Measurements from ENCODE around the gene CBFA2T2. TPM values are rescaled to one million over a fixed set of nuclear protein-coding genes. Genes with fewer than 3 reads are reported as not detected.
"Not testable (repeated sequence)": the region's sequence is repeated elsewhere in the genome, so short reads cannot be mapped to it uniquely, and the experiment has no call there.

Gene CBFA2T2
- total RNA-seq, 1 donor from 2014 or later: 15.7 TPM

DNA sequence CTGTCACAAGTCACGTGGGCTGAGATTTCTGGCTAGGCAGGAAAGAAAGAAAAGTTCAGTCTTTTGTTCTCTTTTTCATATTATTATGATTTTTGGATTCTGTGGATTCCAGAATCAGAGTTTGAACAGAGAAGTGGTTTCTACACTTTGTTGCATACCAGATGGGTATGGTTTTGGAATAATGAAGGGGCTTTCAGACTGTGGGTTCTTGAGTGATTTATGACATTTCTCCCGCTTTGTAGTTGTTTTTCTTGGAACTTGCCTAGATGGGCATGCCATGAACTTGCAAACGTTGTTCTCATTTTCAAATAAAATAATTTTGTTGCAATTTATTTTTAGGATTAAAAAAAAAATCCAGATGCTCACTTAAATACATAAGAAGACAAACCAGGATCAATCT is 34.4 kb downstream of the CBFA2T2 start:
- ATAC-seq: no peak
- TF ChIP-seq, protein P1, sequence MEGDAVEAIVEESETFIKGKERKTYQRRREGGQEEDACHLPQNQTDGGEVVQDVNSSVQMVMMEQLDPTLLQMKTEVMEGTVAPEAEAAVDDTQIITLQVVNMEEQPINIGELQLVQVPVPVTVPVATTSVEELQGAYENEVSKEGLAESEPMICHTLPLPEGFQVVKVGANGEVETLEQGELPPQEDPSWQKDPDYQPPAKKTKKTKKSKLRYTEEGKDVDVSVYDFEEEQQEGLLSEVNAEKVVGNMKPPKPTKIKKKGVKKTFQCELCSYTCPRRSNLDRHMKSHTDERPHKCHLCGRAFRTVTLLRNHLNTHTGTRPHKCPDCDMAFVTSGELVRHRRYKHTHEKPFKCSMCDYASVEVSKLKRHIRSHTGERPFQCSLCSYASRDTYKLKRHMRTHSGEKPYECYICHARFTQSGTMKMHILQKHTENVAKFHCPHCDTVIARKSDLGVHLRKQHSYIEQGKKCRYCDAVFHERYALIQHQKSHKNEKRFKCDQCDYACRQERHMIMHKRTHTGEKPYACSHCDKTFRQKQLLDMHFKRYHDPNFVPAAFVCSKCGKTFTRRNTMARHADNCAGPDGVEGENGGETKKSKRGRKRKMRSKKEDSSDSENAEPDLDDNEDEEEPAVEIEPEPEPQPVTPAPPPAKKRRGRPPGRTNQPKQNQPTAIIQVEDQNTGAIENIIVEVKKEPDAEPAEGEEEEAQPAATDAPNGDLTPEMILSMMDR (IDR thresholded peaks at IDR 0.05): no peak

DNA sequence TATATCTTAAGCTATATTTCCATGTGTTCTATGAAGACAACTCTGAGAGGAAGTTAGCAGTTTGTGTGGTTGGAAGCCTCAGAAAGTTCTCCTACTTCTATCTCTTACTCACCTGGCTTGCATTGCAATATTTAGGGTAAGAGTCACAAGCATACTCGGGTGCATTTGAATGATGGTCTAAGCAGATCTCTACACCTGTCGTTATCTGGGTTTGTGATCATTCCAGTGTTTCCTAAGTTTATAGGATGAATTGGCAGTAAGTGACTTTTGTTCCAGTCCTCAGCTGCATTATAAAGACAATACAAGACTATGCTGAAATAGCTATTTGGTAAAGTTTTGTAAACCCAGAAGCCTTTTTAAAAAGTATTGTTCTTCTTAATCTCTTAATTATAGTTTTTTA is 36.9 kb downstream of the CBFA2T2 start:
- no peak for DNase-seq
- peaks cover 7% of the 10 kb centered on the region for H3K4me1 ChIP-seq
- intact Hi-C loops (cut with DNase I): no loop called here
- H3K27me3 ChIP-seq: no peaks in the 10 kb centered on the region
- no peaks in the 10 kb centered on the region for H3K9me3 ChIP-seq
- H3K27ac ChIP-seq: no peak overlapping the region
- TF ChIP-seq, protein P1 (IDR thresholded peaks at IDR 0.05): no peak
- H3K4me3 ChIP-seq: no peak overlapping the region
- H3K36me3 ChIP-seq: peaks cover 5% of the 10 kb centered on the region
- ATAC-seq: no peak

More for the DNA sequence above, 34.4 kb downstream of the CBFA2T2 start:
- Histone ChIP-seq H3K36me3 (peaks cover 5% of the 10 kb centered on the region), H3K4me1 (no peaks in the 10 kb centered on the region), H3K4me3 (no peak overlapping the region), H3K27me3 (no peaks in the 10 kb centered on the region), H3K9me3 (no peaks in the 10 kb centered on the region), H3K27ac (no peak overlapping the region)
- DNase-seq: no peak
- intact Hi-C loops (cut with DNase I): no loop called here

DNA sequence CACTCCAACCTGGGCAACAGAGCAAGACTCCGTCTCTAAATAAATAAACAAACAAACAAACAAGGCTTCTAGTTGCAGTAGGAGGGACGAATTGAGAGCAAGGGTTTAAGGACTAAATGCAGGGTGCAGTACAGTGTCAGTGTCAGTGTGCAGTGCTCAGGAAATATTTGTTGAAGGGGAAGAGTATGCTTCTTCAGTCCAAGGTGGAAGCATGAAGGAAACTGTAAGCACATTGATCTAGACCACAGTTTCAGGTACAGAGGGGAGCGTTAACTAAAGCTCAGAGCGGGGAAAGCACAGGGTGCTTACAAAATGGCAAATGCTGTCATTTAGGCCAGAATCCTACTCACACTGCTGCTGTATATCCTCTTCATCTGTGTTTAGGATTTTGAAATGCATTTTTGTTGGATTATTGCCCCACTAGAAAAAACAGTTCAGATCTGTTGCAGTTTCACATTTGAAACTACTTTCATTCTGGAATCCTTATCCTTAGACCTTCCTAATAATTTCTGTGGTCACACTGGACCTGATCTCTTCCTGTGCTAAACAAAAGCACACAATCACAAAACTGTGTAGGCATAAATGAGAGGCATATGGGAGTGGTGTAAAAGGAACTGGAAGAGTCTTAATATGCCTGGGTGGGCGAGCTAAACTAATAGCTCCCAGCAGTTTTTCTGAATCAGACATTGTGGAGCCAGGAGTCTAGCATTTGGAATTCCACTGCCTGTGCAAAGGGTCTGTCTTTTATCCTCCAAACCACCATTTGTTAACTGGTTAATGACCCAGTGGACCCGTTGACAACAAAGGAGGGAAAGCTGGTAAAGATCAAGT is 41.4 kb downstream of the CBFA2T2 start:
- Histone ChIP-seq H3K27me3 (no peaks in the 10 kb centered on the region), H3K27ac (no peak overlapping the region), H3K9me3 (no peaks in the 10 kb centered on the region), H3K4me3 (no peak overlapping the region), H3K4me1 (peaks cover 15% of the 10 kb centered on the region), H3K36me3 (no peaks in the 10 kb centered on the region)
- no peak for ATAC-seq
- DNase-seq: no peak
- TF ChIP-seq, protein P1 (IDR thresholded peaks at IDR 0.05): no peak
- intact Hi-C loops (cut with DNase I): no loop called here

DNA sequence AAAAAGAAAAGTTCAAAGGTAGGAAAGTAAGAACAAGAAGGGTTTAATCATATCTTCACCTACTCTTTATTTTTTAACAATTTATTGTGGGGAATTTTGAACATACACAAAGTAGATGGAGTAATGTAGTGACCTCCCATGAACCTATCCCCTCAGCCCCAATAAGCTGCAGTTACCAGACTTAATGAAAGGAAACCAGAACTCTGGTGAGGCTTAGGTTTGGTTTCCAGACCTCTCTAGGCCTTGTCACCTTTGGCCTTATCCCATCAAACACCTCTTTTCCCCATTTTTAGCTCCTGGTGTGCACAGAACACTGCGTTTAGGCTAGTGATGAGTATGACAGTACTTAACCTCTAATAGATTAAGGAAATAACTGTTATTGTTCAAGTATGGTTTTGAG is 42.0 kb downstream of the CBFA2T2 start:
- Histone ChIP-seq H3K4me3 (no peak overlapping the region), H3K36me3 (no peaks in the 10 kb centered on the region), H3K27ac (no peak overlapping the region), H3K4me1 (peaks cover 15% of the 10 kb centered on the region), H3K27me3 (no peaks in the 10 kb centered on the region), H3K9me3 (no peaks in the 10 kb centered on the region)
- TF ChIP-seq, protein P1 (IDR thresholded peaks at IDR 0.05): no peak
- intact Hi-C loops (cut with DNase I): no loop called here
- ATAC-seq (no peak), DNase-seq (no peak)

DNA sequence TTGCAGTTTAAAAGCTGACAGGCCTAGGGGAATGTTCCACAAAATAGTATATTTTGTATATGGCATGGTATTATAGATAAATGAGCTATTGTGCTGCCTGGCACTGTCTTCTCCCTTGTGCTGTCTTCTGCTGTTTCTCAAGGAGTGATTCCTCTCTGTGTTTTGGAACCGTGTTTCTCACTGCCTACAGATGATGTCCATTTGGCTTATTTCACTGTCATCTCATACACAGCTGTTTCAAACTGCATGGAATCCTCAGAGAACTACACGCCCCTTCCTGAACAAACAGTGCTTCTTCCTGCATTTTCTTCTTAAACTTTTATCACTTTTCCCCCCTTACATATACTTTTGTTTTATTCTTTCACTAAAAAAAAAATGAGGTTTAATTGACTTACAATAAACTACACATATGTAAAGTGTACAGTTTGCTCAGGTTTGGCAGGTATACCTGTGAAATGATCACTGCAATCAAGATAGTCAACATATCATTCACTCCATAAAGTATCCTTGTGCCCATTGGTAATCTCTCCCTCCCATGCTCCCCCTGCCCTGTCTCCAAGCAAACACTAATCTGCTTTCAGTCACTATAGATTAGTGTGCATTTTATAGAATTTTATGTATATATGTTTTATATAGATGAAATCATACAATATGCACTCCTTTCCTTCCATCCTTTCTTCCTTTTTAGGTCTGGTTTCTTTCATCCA is 43.0 kb downstream of the CBFA2T2 start:
- Histone ChIP-seq H3K4me3 (no peak overlapping the region), H3K27me3 (no peaks in the 10 kb centered on the region), H3K9me3 (no peaks in the 10 kb centered on the region), H3K36me3 (no peaks in the 10 kb centered on the region), H3K4me1 (peaks cover 15% of the 10 kb centered on the region), H3K27ac (no peak overlapping the region)
- intact Hi-C loops (cut with DNase I): no loop called here
- ATAC-seq (no peak), DNase-seq (no peak)
- TF ChIP-seq, protein P1 (IDR thresholded peaks at IDR 0.05): no peak

DNA sequence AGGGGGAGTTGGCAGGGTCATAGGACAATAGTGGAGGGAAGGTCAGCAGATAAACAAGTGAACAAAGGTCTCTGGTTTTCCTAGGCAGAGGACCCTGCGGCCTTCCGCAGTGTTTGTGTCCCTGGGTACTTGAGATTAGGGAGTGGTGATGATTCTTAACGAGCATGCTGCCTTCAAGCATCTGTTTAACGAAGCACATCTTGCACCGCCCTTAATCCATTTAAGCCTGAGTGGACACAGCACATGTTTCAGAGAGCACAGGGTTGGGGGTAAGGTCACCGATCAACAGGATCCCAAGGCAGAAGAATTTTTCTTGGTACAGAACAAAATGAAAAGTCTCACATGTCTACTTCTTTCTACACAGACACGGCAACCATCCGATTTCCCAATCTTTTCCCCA is 45.8 kb downstream of the CBFA2T2 start:
- H3K36me3 ChIP-seq; H3K9me3 ChIP-seq; DNase-seq; H3K27me3 ChIP-seq; H3K4me3 ChIP-seq; ATAC-seq; H3K27ac ChIP-seq; intact Hi-C loops (cut with DNase I): not testable (repeated sequence)
- peaks cover 22% of the 10 kb centered on the region for H3K4me1 ChIP-seq

Data from upper lobe of right lung (tissue), 1 donor.